Thymus (tissue), 11 donors: ENCODE results near the gene HDGFL3. TPM values are rescaled to one million over a fixed set of nuclear protein-coding genes. Genes with fewer than 3 reads are reported as not detected.

Experiments used
- DNase-seq, 9 donors: peaks; one replicate each; pipeline ENCODE4 v3.0.0-alpha.2; 2013; ENCODE audit warnings: low spot score in 9 of 9, low read depth in 6 of 9, missing footprints in 1 of 9
- H3K27ac ChIP-seq, 2 donors: one replicate each; pipeline ENCODE4 v1.5.1; 2013; ENCODE audit warnings: control low read depth in 1 of 2, low read depth in 1 of 2, low read length in 1 of 2, mild to moderate bottlenecking in 1 of 2, moderate library complexity in 1 of 2
- H3K27me3 ChIP-seq, 2 donors: one replicate each; pipeline ENCODE4 v1.5.1; 2013; ENCODE audit warnings: low read length in 1 of 2; ENCODE audit not compliant: control insufficient read depth in 2 of 2, insufficient read depth in 1 of 2
- H3K36me3 ChIP-seq, 2 donors: one replicate each; pipeline ENCODE4 v1.5.1; 2013; ENCODE audit warnings: low read length in 1 of 2, mild to moderate bottlenecking in 1 of 2, moderate library complexity in 1 of 2; ENCODE audit not compliant: control insufficient read depth in 2 of 2, insufficient read depth in 2 of 2
- H3K4me1 ChIP-seq, 2 donors: one replicate each; pipeline ENCODE4 v1.5.1; 2013; ENCODE audit warnings: low read length in 2 of 2; ENCODE audit not compliant: control insufficient read depth in 2 of 2, insufficient read depth in 2 of 2
- H3K4me3 ChIP-seq, 2 donors: one replicate each; pipeline ENCODE4 v1.5.1; 2013; ENCODE audit warnings: low read length in 2 of 2, control low read depth in 1 of 2, mild to moderate bottlenecking in 1 of 2
- H3K9me3 ChIP-seq, 2 donors: one replicate each; pipeline ENCODE4 v1.5.1; 2013; ENCODE audit warnings: low read length in 1 of 2, mild to moderate bottlenecking in 1 of 2; ENCODE audit not compliant: control insufficient read depth in 2 of 2, insufficient read depth in 1 of 2
- WGBS: extraction: QIAGEN DNeasy Blood & Tissue Kit; methylation state at CpG from one replicate; pipeline ENCODE4 v1.1.7; 2013; 5-methylcytosine and 5-hydroxymethylcytosine counted together
- polyA plus RNA-seq: library from polyadenylated mRNA; stranded (reverse); fragments of 200-250 nt; gene quantifications from one replicate; pipeline ENCODE4 v1.2.3, GENCODE V29; 2013
- total RNA-seq: library from RNA; stranded (reverse); fragments of 120-200 nt; gene quantifications from one replicate; pipeline ENCODE4 v1.2.4, GENCODE V29; 2013
- donor health status: healthy.

HDGFL3 gene
- total and polyA plus RNA-seq, 2 donors, result 20.9 to 43.1 TPM

GRCh38 chr15:83113881-83114674 lies 93.5 kb downstream of the HDGFL3 start:
- Histone ChIP-seq H3K9me3 (no peaks in the 10 kb centered on the region), H3K27ac (no peak overlapping the region), H3K4me3 (no peak overlapping the region), H3K36me3 (no peaks in the 10 kb centered on the region), H3K4me1 (no peaks in the 10 kb centered on the region), H3K27me3 (peaks cover 2 to 10% of the 10 kb centered on the region in 2 donors)
- 94% methylated on average over 5 of the region's 5 CpGs for WGBS
- DNase-seq, result no peak

DNA sequence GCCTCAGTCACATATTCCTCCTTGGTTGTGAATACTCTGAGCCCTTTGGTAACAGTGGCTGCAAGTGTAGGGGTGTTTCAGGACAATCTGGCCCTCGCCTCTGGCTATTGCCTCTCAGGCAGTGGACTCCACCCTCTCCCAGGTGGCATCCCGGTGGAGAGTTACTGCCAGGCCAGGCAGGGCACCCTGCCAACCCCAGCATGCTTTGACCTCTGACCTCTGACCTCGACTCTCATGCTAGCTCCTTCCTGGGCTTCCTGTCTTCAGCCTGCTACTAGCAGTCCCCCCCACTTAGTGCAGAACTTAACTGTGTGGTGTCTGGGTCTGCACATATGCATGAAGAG lies 94.7 kb downstream of the HDGFL3 start:
- no peak for DNase-seq
- Histone ChIP-seq H3K9me3 (no peaks in the 10 kb centered on the region), H3K4me3 (no peak overlapping the region), H3K27me3 (peaks cover 10 to 21% of the 10 kb centered on the region in 2 donors), H3K4me1 (peaks cover 3 to 9% of the 10 kb centered on the region in 2 donors), H3K36me3 (no peaks in the 10 kb centered on the region), H3K27ac (no peak overlapping the region)
- WGBS, result 75% methylated on average over 3 of the region's 3 CpGs

DNA sequence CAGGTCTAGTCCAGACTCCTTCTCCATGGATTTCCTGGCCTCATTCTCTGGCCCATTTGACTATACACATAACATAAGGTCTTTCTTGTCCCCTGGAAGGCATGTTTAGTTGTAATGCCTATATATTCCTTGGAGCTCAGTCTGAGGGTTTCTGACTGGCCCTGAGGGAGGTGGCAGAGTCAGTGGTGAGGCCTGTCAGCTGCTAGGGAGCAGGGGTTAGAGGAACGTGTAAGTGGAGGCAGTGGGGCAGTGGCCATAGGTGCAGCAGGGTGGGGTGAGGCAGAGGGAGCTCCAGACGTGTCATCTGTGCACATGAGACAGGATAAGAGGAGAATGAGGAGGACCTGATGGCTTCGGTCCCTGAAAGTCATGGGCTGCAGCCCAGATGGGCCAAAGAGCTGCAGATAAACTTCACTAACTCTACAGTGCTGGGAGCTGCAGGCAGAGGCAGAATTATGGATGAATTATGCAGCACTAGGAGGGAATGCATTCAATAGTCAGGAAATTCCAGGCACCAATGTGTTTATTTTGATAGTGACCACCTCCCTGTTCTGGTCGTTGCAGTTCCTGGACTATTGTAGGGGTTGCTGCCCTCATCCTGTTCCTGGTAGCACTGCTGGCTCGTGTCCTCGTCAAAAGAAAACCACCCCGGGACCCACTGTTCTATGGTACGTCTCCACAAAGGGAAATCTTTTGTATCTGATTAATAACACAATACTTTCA lies 95.2 kb downstream of the HDGFL3 start:
- WGBS, result 89% methylated on average over 8 of the region's 8 CpGs
- Histone ChIP-seq H3K27me3 (peaks cover 16 to 26% of the 10 kb centered on the region in 2 donors), H3K36me3 (no peaks in the 10 kb centered on the region), H3K4me1 (peaks cover 5 to 9% of the 10 kb centered on the region in 2 donors), H3K9me3 (no peaks in the 10 kb centered on the region), H3K4me3 (no peak overlapping the region), H3K27ac (no peak overlapping the region)
- no peak for DNase-seq

DNA sequence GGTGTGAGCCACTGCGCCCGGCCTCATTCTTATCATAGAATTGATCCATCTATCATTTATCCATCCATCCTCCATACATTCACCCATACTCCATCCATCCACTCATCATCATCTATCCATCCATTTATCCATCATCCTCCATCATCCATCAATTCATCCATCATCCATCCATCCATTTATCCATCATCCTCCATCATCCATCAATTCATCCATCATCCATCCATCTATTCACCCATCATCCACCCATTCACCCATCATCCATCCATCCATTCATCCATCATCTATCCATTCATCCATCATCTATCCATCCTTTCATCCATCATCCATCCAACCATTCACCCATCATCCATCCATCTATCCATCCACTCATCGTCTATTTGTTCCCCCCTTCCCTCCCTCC lies 96.5 kb downstream of the HDGFL3 start:
- Histone ChIP-seq H3K4me1 (peaks cover 9% of the 10 kb centered on the region in 2 donors), H3K36me3 (no peaks in the 10 kb centered on the region), H3K27ac (no peak overlapping the region), H3K4me3 (no peak overlapping the region), H3K27me3 (peaks cover 25 to 34% of the 10 kb centered on the region in 2 donors), H3K9me3 (no peaks in the 10 kb centered on the region)
- no peak for DNase-seq
- 95% methylated on average over 3 of the region's 3 CpGs for WGBS

GRCh38 chr15:83110381-83110780 lies 97.2 kb downstream of the HDGFL3 start:
- DNase-seq, result no peak
- Histone ChIP-seq H3K9me3 (no peaks in the 10 kb centered on the region), H3K27ac (no peak overlapping the region), H3K27me3 (peaks cover 25 to 40% of the 10 kb centered on the region in 2 donors), H3K4me3 (no peak overlapping the region), H3K36me3 (no peaks in the 10 kb centered on the region), H3K4me1 (peaks cover 9% of the 10 kb centered on the region in 2 donors)
- WGBS, result 97% methylated on average over 3 of the region's 3 CpGs

DNA sequence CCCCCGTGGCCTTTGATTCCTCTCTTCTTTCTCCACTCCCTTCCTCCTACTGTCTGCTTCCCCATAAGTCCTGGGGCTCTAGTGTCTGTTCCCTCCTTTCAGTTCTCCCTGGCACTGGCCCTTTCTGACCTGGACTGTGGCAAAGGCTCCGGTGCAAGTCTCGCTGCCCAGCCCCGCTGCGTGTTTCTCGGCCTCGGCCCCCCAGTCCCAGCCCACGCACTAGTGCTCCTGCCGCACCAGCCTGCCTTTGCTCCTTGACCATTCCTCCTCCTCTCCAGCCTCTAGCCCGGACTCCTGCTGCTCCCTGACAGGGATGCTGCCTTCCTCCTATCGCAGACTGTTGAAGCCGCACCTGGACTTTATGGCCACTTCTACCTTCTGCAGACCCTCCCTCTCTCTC lies 98.1 kb downstream of the HDGFL3 start:
- H3K27me3 ChIP-seq, result peaks cover 25 to 41% of the 10 kb centered on the region in 2 donors
- H3K27ac ChIP-seq, result no peak overlapping the region

DNA sequence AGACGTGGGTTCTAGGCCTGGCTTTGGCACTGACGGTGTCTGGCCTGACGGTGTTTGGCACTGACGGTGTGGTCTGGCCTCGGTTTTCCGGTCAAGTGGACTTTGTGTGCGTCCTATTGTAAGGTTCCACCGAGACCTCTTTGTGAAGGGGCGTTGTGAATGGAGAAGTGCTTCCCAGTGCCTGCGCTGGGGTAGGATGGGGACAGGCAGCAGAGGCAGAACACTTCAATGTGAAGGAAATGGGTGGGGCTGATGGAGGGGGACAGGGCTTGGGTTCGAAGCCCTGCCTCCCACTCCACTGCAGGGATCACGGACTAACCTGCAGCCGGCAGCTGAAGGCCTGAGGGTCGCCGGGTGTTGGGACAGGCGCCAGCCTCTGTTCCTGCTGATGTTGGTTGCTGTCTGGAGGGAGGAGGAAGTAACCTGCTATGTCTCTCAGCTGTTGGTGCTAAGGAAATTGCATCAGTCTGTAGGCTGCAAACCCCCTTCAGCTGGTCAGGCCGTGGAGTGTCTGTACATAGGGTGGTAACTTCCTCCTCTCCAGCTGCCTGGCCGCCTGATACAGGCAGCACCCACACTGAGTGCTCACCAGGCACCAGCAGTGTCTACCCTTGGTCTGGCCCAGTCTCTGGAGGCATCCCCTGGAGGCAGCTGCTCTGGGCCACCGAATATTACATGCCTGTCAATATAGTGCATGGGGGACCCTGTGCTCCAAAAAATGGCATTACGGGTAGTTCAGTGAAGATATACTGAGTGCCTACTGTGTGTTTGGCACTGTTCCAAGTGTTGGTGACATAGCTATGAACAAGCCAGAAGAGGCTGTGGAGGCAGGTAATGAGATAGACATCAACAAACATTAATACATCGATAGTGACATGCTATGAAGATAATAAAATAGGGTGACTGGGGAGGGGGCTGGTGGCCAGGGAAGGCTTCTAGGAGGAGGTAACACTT lies 99.1 kb downstream of the HDGFL3 start:
- Histone ChIP-seq H3K36me3 (no peaks in the 10 kb centered on the region), H3K9me3 (no peaks in the 10 kb centered on the region), H3K27ac (peak overlapping the region in 1 of 2 donors; percentile 64), H3K27me3 (peaks cover 25 to 43% of the 10 kb centered on the region in 2 donors), H3K4me3 (peak overlapping the region in 1 of 2 donors; percentile 54), H3K4me1 (peaks cover 9% of the 10 kb centered on the region in 2 donors)
- peak in 2 of 9 donors; percentile 20 to 34 for DNase-seq
- 17% methylated on average over 21 of the region's 21 CpGs for WGBS

More for the DNA sequence above, 98.1 kb downstream of the HDGFL3 start:
- Histone ChIP-seq H3K9me3 (no peaks in the 10 kb centered on the region), H3K4me3 (no peak overlapping the region), H3K4me1 (peaks cover 9% of the 10 kb centered on the region in 2 donors), H3K36me3 (no peaks in the 10 kb centered on the region)
- WGBS, result 93% methylated on average over 12 of the region's 12 CpGs
- DNase-seq, result no peak

DNA sequence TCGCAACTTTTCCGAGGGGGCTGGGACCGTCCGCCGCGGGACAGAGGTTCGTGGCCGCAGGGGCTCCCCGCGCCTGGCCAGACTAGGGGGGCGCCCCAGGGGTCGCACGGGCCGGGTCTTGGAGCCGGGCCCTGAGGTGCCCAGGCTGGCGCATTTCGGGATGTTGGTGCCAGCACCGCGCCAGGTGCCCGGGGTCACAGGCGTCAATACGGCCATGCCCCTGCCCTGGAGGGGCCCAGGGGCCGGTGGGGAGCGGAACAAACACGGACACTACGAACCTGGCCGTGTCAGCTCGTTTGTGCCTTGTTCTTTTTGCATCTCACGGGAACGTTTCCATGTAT lies 99.8 kb downstream of the HDGFL3 start:
- Histone ChIP-seq H3K4me3 (peak overlapping the region in 1 of 2 donors; percentile 54), H3K27me3 (peaks cover 25 to 43% of the 10 kb centered on the region in 2 donors), H3K4me1 (peaks cover 9% of the 10 kb centered on the region in 2 donors), H3K36me3 (no peaks in the 10 kb centered on the region), H3K27ac (peak overlapping the region in 1 of 2 donors; percentile 18), H3K9me3 (no peaks in the 10 kb centered on the region)
- WGBS, result 6% methylated on average over 30 of the region's 30 CpGs
- no peak for DNase-seq
